ENCODE results near the gene TMSB10. TPM values are rescaled to one million over a fixed set of nuclear protein-coding genes. Genes with fewer than 3 reads are reported as not detected.
A peak's percentile ranks its signal among the peaks of the same experiment; 100 is the strongest.

TMSB10 gene
- total and polyA plus RNA-seq, 2 of the 13 experiments (the other 11 are each of a cell fraction or from before 2014, with no cell fraction given), result 665 to 708 TPM

DNA sequence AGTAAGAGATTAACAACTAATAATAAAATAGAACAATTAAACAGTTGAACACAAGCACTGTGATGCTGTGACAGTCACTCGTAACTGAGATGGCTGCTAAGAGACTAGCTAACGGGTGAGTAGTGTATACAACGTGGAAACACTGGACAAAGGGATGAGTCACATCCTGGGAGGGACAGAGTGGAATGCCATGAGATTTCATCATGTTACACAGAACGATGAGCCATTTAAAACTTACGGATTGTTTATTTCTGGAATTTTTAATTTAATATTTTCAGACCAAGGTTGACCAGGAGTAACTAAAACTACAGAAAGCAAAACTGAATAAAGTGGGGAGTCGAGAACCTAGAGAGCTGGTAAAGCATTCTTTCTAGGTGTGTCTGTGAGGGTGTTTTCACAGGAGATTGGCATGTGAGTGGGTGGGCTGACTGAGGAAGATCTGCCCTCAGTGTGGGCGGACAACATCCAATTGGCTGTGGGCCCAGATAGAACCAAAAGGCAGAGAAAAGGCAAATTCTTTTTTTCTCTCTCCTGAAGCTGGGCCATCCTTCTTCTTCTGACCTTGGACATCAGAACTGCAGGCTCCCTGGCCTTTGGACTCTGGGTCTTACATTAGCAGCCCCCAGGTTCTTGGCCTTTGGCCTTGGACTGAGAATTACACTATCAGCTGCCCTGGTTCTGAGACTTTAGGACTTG, 14.6 kb downstream of the TMSB10 start (continued):
- TF ChIP-seq, protein P1, sequence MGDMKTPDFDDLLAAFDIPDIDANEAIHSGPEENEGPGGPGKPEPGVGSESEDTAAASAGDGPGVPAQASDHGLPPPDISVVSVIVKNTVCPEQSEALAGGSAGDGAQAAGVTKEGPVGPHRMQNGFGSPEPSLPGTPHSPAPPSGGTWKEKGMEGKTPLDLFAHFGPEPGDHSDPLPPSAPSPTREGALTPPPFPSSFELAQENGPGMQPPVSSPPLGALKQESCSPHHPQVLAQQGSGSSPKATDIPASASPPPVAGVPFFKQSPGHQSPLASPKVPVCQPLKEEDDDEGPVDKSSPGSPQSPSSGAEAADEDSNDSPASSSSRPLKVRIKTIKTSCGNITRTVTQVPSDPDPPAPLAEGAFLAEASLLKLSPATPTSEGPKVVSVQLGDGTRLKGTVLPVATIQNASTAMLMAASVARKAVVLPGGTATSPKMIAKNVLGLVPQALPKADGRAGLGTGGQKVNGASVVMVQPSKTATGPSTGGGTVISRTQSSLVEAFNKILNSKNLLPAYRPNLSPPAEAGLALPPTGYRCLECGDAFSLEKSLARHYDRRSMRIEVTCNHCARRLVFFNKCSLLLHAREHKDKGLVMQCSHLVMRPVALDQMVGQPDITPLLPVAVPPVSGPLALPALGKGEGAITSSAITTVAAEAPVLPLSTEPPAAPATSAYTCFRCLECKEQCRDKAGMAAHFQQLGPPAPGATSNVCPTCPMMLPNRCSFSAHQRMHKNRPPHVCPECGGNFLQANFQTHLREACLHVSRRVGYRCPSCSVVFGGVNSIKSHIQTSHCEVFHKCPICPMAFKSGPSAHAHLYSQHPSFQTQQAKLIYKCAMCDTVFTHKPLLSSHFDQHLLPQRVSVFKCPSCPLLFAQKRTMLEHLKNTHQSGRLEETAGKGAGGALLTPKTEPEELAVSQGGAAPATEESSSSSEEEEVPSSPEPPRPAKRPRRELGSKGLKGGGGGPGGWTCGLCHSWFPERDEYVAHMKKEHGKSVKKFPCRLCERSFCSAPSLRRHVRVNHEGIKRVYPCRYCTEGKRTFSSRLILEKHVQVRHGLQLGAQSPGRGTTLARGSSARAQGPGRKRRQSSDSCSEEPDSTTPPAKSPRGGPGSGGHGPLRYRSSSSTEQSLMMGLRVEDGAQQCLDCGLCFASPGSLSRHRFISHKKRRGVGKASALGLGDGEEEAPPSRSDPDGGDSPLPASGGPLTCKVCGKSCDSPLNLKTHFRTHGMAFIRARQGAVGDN (CRISPR knock-in tag; IDR thresholded peaks at IDR 0.05), result no peak
- TF ChIP-seq, protein P2, sequence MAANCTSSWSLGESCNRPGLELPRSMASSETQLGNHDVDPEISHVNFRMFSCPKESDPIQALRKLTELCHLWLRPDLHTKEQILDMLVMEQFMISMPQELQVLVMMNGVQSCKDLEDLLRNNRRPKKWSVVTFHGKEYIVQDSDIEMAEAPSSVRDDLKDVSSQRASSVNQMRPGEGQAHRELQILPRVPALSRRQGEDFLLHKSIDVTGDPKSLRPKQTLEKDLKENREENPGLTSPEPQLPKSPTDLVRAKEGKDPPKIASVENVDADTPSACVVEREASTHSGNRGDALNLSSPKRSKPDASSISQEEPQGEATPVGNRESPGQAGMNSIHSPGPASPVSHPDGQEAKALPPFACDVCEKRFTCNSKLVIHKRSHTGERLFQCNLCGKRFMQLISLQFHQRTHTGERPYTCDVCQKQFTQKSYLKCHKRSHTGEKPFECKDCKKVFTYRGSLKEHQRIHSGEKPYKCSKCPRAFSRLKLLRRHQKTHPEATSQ (CRISPR knock-in tag; IDR thresholded peaks at IDR 0.05; ENCODE audit: borderline replicate concordance), result no peak
- no peak for TF ChIP-seq ZNF547 (CRISPR knock-in tag; IDR thresholded peaks at IDR 0.05)
- TF ChIP-seq ZNF713 (CRISPR knock-in tag; IDR thresholded peaks at IDR 0.05), result no peak
- peak; percentile 61; the same call in 1 of the 2 replicates for TF ChIP-seq HMG20A (CRISPR knock-in tag; IDR thresholded peaks at IDR 0.05; ENCODE audit: borderline replicate concordance)
- no peak for TF ChIP-seq ZNF337 (CRISPR knock-in tag; IDR thresholded peaks at IDR 0.05; ENCODE audit: borderline replicate concordance, low read depth)
- no peak for TF ChIP-seq IKZF4 (CRISPR knock-in tag; IDR thresholded peaks at IDR 0.05; ENCODE audit: borderline replicate concordance, low read depth, not compliant biosample characterization)
- peak; percentile 73 for TF ChIP-seq BCL6 (CRISPR knock-in tag; IDR thresholded peaks at IDR 0.05)
- TF ChIP-seq, protein P3, sequence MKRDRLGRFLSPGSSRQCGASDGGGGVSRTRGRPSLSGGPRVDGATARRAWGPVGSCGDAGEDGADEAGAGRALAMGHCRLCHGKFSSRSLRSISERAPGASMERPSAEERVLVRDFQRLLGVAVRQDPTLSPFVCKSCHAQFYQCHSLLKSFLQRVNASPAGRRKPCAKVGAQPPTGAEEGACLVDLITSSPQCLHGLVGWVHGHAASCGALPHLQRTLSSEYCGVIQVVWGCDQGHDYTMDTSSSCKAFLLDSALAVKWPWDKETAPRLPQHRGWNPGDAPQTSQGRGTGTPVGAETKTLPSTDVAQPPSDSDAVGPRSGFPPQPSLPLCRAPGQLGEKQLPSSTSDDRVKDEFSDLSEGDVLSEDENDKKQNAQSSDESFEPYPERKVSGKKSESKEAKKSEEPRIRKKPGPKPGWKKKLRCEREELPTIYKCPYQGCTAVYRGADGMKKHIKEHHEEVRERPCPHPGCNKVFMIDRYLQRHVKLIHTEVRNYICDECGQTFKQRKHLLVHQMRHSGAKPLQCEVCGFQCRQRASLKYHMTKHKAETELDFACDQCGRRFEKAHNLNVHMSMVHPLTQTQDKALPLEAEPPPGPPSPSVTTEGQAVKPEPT (CRISPR knock-in tag; IDR thresholded peaks at IDR 0.05; ENCODE audit: low read depth), result no peak
- TF ChIP-seq ZNF333 (CRISPR knock-in tag; IDR thresholded peaks at IDR 0.05; ENCODE audit: borderline replicate concordance), result no peak
- TF ChIP-seq SALL1 (CRISPR knock-in tag; IDR thresholded peaks at IDR 0.05), result peak; percentile 79
- TF ChIP-seq, protein P4, sequence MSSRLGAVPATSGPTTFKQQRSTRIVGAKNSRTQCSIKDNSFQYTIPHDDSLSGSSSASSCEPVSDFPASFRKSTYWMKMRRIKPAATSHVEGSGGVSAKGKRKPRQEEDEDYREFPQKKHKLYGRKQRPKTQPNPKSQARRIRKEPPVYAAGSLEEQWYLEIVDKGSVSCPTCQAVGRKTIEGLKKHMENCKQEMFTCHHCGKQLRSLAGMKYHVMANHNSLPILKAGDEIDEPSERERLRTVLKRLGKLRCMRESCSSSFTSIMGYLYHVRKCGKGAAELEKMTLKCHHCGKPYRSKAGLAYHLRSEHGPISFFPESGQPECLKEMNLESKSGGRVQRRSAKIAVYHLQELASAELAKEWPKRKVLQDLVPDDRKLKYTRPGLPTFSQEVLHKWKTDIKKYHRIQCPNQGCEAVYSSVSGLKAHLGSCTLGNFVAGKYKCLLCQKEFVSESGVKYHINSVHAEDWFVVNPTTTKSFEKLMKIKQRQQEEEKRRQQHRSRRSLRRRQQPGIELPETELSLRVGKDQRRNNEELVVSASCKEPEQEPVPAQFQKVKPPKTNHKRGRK (CRISPR knock-in tag; IDR thresholded peaks at IDR 0.05), result no peak
- TF ChIP-seq ZNF720 (CRISPR knock-in tag; IDR thresholded peaks at IDR 0.05), result no peak
- TF ChIP-seq ZNF282 (IDR thresholded peaks at IDR 0.05; ENCODE audit: partially characterized antibody), result no peak
- TF ChIP-seq, protein P5, sequence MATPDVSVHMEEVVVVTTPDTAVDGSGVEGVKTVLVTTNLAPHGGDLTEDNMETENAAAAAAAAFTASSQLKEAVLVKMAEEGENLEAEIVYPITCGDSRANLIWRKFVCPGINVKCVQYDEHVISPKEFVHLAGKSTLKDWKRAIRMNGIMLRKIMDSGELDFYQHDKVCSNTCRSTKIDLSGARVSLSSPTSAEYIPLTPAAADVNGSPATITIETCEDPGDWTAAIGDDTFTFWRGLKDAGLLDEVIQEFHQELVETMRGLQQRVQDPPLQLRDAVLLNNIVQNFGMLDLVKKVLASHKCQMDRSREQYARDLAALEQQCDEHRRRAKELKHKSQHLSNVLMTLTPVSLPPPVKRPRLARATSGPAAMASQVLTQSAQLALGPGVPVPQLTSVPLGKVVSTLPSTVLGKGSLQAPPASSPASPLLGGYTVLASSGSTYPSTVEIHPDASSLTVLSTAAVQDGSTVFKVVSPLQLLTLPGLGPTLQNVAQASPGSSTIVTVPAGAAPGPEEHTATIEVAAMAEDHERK (CRISPR knock-in tag; IDR thresholded peaks at IDR 0.05; ENCODE audit: low read depth), result no peak
- TF ChIP-seq NCOA5 (CRISPR knock-in tag; IDR thresholded peaks at IDR 0.05), result no peak
- TF ChIP-seq, protein P6, sequence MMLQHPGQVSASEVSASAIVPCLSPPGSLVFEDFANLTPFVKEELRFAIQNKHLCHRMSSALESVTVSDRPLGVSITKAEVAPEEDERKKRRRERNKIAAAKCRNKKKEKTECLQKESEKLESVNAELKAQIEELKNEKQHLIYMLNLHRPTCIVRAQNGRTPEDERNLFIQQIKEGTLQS (CRISPR knock-in tag; IDR thresholded peaks at IDR 0.05), result peak; percentile 97
- no peak; the same call in 1 of the 2 replicates for TF ChIP-seq FOXP1 (IDR thresholded peaks at IDR 0.05)
- TF ChIP-seq FOXP1 (CRISPR knock-in tag; IDR thresholded peaks at IDR 0.05), result peak; percentile 83

All from HepG2 (cell line).